ENCODE measurements around the gene SKA2.
A peak's percentile ranks its signal among the peaks of the same experiment; 100 is the strongest.
"Not testable (repeated sequence)": the region's sequence is repeated elsewhere in the genome, so short reads cannot be mapped to it uniquely, and the experiment has no call there.

SKA2 gene

GRCh38 chr17:59154292-59154720 lies 680 bp downstream of the SKA2 start:
- Histone ChIP-seq H3K9me3 (ENCODE audit: control insufficient read depth, low read length) (no peaks in the 10 kb centered on the region), H3K4me3 (ENCODE audit: insufficient read depth, low read depth, low read length, poor library complexity, severe bottlenecking) (peak overlapping the region; percentile 86), H3K27me3 (replicated peaks; ENCODE audit: control insufficient read depth, insufficient read depth, low read length, poor library complexity, severe bottlenecking) (no peaks in the 10 kb centered on the region), H3K4me1 (ENCODE audit: control insufficient read depth, insufficient read depth, low read length, poor library complexity, severe bottlenecking) (peaks cover 6% of the 10 kb centered on the region), H3K27ac (ENCODE audit: insufficient read depth, low read length, poor library complexity, severe bottlenecking) (peak overlapping the region; percentile 75), H3K36me3 (ENCODE audit: control insufficient read depth, insufficient read depth, low read length) (no peaks in the 10 kb centered on the region)
- DNase-seq: peak in 1 of 3 donors; percentile 17

- no peak for DNase-seq
- H3K4me3 ChIP-seq (ENCODE audit: insufficient read depth, low read depth, low read length, poor library complexity, severe bottlenecking): no peak overlapping the region
- no peak overlapping the region for H3K27ac ChIP-seq (ENCODE audit: insufficient read depth, low read length, poor library complexity, severe bottlenecking)
Observed at GRCh38 chr17:59152925-59153324, 2.1 kb downstream of the SKA2 start.

GRCh38 chr17:59151591-59151990 lies 3.4 kb downstream of the SKA2 start:
- Histone ChIP-seq H3K4me1 (ENCODE audit: control insufficient read depth, insufficient read depth, low read length, poor library complexity, severe bottlenecking) (peaks cover 6% of the 10 kb centered on the region), H3K27ac (ENCODE audit: insufficient read depth, low read length, poor library complexity, severe bottlenecking) (no peak overlapping the region), H3K4me3 (ENCODE audit: insufficient read depth, low read depth, low read length, poor library complexity, severe bottlenecking) (no peak overlapping the region), H3K9me3 (ENCODE audit: control insufficient read depth, low read length) (no peaks in the 10 kb centered on the region), H3K27me3 (replicated peaks; ENCODE audit: control insufficient read depth, insufficient read depth, low read length, poor library complexity, severe bottlenecking) (no peaks in the 10 kb centered on the region), H3K36me3 (ENCODE audit: control insufficient read depth, insufficient read depth, low read length) (no peaks in the 10 kb centered on the region)
- DNase-seq: no peak

More at GRCh38 chr17:59152925-59153324, 2.1 kb downstream of the SKA2 start:
- H3K4me1 ChIP-seq (ENCODE audit: control insufficient read depth, insufficient read depth, low read length, poor library complexity, severe bottlenecking): peaks cover 6% of the 10 kb centered on the region
- H3K9me3 ChIP-seq (ENCODE audit: control insufficient read depth, low read length): no peaks in the 10 kb centered on the region
- no peaks in the 10 kb centered on the region for H3K36me3 ChIP-seq (ENCODE audit: control insufficient read depth, insufficient read depth, low read length)
- no peaks in the 10 kb centered on the region for H3K27me3 ChIP-seq (replicated peaks; ENCODE audit: control insufficient read depth, insufficient read depth, low read length, poor library complexity, severe bottlenecking)

- H3K9me3 ChIP-seq (ENCODE audit: control insufficient read depth, low read length): no peaks in the 10 kb centered on the region
- H3K27me3 ChIP-seq (replicated peaks; ENCODE audit: control insufficient read depth, insufficient read depth, low read length, poor library complexity, severe bottlenecking): no peaks in the 10 kb centered on the region
- peaks cover 4% of the 10 kb centered on the region for H3K4me1 ChIP-seq (ENCODE audit: control insufficient read depth, insufficient read depth, low read length, poor library complexity, severe bottlenecking)
- DNase-seq: no peak
- no peaks in the 10 kb centered on the region for H3K36me3 ChIP-seq (ENCODE audit: control insufficient read depth, insufficient read depth, low read length)
- H3K4me3 ChIP-seq (ENCODE audit: insufficient read depth, low read depth, low read length, poor library complexity, severe bottlenecking): no peak overlapping the region
- no peak overlapping the region for H3K27ac ChIP-seq (ENCODE audit: insufficient read depth, low read length, poor library complexity, severe bottlenecking)
Observed at GRCh38 chr17:59151006-59151405, 4.0 kb downstream of the SKA2 start.

DNA sequence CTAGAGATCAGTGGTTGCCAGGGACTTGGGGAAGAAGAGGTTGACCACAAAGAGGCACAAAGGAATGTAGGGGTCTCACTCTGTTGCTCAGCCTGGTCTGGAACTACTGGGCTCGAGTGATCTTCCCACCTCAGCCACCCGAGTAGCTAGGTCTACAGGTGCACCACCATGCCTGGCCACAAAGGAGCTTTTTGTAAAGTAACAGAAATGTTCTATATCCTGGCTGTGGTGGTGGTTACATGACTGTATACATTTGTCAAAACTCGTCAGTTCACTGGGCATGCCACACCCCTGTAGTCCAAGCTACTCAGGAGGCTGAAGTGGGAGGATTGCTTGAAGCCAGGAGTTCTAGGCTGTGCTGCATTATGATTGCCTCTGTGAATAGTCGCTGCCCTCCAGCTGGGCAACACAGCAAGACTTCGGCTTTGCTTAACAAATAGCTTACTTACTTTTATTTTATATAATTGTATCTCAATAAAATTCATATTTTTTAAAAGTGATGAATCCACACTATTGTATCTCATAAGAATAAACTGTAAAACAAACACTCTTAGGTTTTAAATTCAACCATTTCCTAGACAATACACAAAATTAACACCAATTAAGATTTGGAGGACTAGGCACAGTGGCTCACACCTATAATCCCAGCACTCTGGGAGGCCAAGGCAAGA lies 5.0 kb downstream of the SKA2 start:
- Histone ChIP-seq H3K36me3 (ENCODE audit: control insufficient read depth, insufficient read depth, low read length) (no peaks in the 10 kb centered on the region), H3K4me1 (ENCODE audit: control insufficient read depth, insufficient read depth, low read length, poor library complexity, severe bottlenecking) (no peaks in the 10 kb centered on the region), H3K27me3 (replicated peaks; ENCODE audit: control insufficient read depth, insufficient read depth, low read length, poor library complexity, severe bottlenecking) (no peaks in the 10 kb centered on the region), H3K4me3 (ENCODE audit: insufficient read depth, low read depth, low read length, poor library complexity, severe bottlenecking) (no peak overlapping the region), H3K9me3 (ENCODE audit: control insufficient read depth, low read length) (no peaks in the 10 kb centered on the region), H3K27ac (ENCODE audit: insufficient read depth, low read length, poor library complexity, severe bottlenecking) (no peak overlapping the region)
- DNase-seq: no peak

- no peak for DNase-seq
- Histone ChIP-seq H3K4me1 (ENCODE audit: control insufficient read depth, insufficient read depth, low read length, poor library complexity, severe bottlenecking) (no peaks in the 10 kb centered on the region), H3K27ac (ENCODE audit: insufficient read depth, low read length, poor library complexity, severe bottlenecking) (no peak overlapping the region), H3K9me3 (ENCODE audit: control insufficient read depth, low read length) (no peaks in the 10 kb centered on the region), H3K4me3 (ENCODE audit: insufficient read depth, low read depth, low read length, poor library complexity, severe bottlenecking) (no peak overlapping the region), H3K27me3 (replicated peaks; ENCODE audit: control insufficient read depth, insufficient read depth, low read length, poor library complexity, severe bottlenecking) (no peaks in the 10 kb centered on the region), H3K36me3 (ENCODE audit: control insufficient read depth, insufficient read depth, low read length) (no peaks in the 10 kb centered on the region)
Observed at GRCh38 chr17:59149051-59149450, 5.9 kb downstream of the SKA2 start.

- H3K9me3 ChIP-seq (ENCODE audit: control insufficient read depth, low read length): no peaks in the 10 kb centered on the region
- H3K4me1 ChIP-seq (ENCODE audit: control insufficient read depth, insufficient read depth, low read length, poor library complexity, severe bottlenecking): no peaks in the 10 kb centered on the region
- H3K27ac ChIP-seq (ENCODE audit: insufficient read depth, low read length, poor library complexity, severe bottlenecking): no peak overlapping the region
- H3K36me3 ChIP-seq (ENCODE audit: control insufficient read depth, insufficient read depth, low read length): no peaks in the 10 kb centered on the region
- no peaks in the 10 kb centered on the region for H3K27me3 ChIP-seq (replicated peaks; ENCODE audit: control insufficient read depth, insufficient read depth, low read length, poor library complexity, severe bottlenecking)
- DNase-seq: no peak
- no peak overlapping the region for H3K4me3 ChIP-seq (ENCODE audit: insufficient read depth, low read depth, low read length, poor library complexity, severe bottlenecking)
Observed at GRCh38 chr17:59145571-59146096, 9.4 kb downstream of the SKA2 start.

DNA sequence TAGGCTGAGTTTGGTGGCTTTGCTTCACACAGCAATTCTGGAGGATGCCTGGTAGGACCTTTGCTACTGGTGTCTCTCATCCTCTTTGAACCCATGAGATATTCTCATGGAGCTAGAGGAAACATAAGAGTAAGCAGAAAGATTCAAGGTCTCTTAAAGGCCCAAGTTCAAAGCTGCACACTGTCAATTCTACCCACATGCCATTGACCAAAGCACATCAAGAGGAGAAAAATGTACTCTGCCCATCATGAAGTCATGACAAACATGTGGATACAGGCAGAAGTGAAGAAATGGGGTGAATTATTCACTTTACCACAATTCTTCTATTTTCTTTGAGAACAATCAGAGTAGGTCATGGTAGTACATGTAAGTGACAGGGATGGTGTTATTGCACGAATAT lies 13.1 kb downstream of the SKA2 start:
- no peaks in the 10 kb centered on the region for H3K9me3 ChIP-seq (ENCODE audit: control insufficient read depth, low read length)
- no peaks in the 10 kb centered on the region for H3K4me1 ChIP-seq (ENCODE audit: control insufficient read depth, insufficient read depth, low read length, poor library complexity, severe bottlenecking)
- no peaks in the 10 kb centered on the region for H3K36me3 ChIP-seq (ENCODE audit: control insufficient read depth, insufficient read depth, low read length)
- H3K27ac ChIP-seq (ENCODE audit: insufficient read depth, low read length, poor library complexity, severe bottlenecking): no peak overlapping the region
- no peak overlapping the region for H3K4me3 ChIP-seq (ENCODE audit: insufficient read depth, low read depth, low read length, poor library complexity, severe bottlenecking)
- no peak for DNase-seq
- no peaks in the 10 kb centered on the region for H3K27me3 ChIP-seq (replicated peaks; ENCODE audit: control insufficient read depth, insufficient read depth, low read length, poor library complexity, severe bottlenecking)

- H3K36me3 ChIP-seq (ENCODE audit: control insufficient read depth, insufficient read depth, low read length): no peaks in the 10 kb centered on the region
- no peak overlapping the region for H3K4me3 ChIP-seq (ENCODE audit: insufficient read depth, low read depth, low read length, poor library complexity, severe bottlenecking)
- H3K27ac ChIP-seq (ENCODE audit: insufficient read depth, low read length, poor library complexity, severe bottlenecking): no peak overlapping the region
- H3K9me3 ChIP-seq (ENCODE audit: control insufficient read depth, low read length): no peaks in the 10 kb centered on the region
- DNase-seq: no peak
- H3K27me3 ChIP-seq (replicated peaks; ENCODE audit: control insufficient read depth, insufficient read depth, low read length, poor library complexity, severe bottlenecking): no peaks in the 10 kb centered on the region
- H3K4me1 ChIP-seq (ENCODE audit: control insufficient read depth, insufficient read depth, low read length, poor library complexity, severe bottlenecking): no peaks in the 10 kb centered on the region
Observed at GRCh38 chr17:59139939-59140338, 15.0 kb downstream of the SKA2 start.

- H3K4me1 ChIP-seq (ENCODE audit: control insufficient read depth, insufficient read depth, low read length, poor library complexity, severe bottlenecking); DNase-seq; H3K36me3 ChIP-seq (ENCODE audit: control insufficient read depth, insufficient read depth, low read length): not testable (repeated sequence)
Observed at GRCh38 chr17:59138339-59138738, 16.6 kb downstream of the SKA2 start.

More at GRCh38 chr17:59138339-59138738, 16.6 kb downstream of the SKA2 start:
- not testable (repeated sequence) for H3K27ac ChIP-seq (ENCODE audit: insufficient read depth, low read length, poor library complexity, severe bottlenecking); H3K4me3 ChIP-seq (ENCODE audit: insufficient read depth, low read depth, low read length, poor library complexity, severe bottlenecking); H3K9me3 ChIP-seq (ENCODE audit: control insufficient read depth, low read length); H3K27me3 ChIP-seq (replicated peaks; ENCODE audit: control insufficient read depth, insufficient read depth, low read length, poor library complexity, severe bottlenecking)

Measured in effector memory CD4-positive, alpha-beta T cell (primary cell).